CD4-positive, CD25-positive, alpha-beta regulatory T cell (primary cell): ENCODE measurements around the gene PEAR1. TPM values are rescaled to one million over a fixed set of nuclear protein-coding genes. Genes with fewer than 3 reads are reported as not detected.
"Not testable (repeated sequence)": the region's sequence is repeated elsewhere in the genome, so short reads cannot be mapped to it uniquely, and the experiment has no call there.

ENCODE experiments used
- ATAC-seq, 2 donors: fragments of 150-1000 bp; cut with Tn5 transposase; one replicate each; pipeline ENCODE4 v1.10.0; 2021; ENCODE audit warnings: low read depth in 2 of 2, moderate number of reproducible peaks in 2 of 2, moderate library complexity in 1 of 2
- DNase-seq, 3 donors: peaks; one replicate each; pipeline versions ENCODE4 v3.0.0 to v3.0.0-alpha.2; 2012 to 2022; ENCODE audit warnings: mixed read lengths in 1 of 3
- H3K27ac ChIP-seq: one replicate; pipeline ENCODE4 v1.7.0; 2013; ENCODE audit warnings: mild to moderate bottlenecking, low read length; ENCODE audit not compliant: insufficient read depth, poor library complexity, severe bottlenecking
- H3K27me3 ChIP-seq: one replicate; pipeline ENCODE4 v1.7.0; 2013; ENCODE audit warnings: low read length; ENCODE audit not compliant: control insufficient read depth, insufficient read depth
- H3K36me3 ChIP-seq: one replicate; pipeline ENCODE4 v1.7.0; 2013; ENCODE audit warnings: mild to moderate bottlenecking, low read length, moderate library complexity; ENCODE audit not compliant: control insufficient read depth, insufficient read depth
- H3K4me1 ChIP-seq: 2 replicates; pipeline ENCODE4 v1.7.0; 2013; ENCODE audit warnings: mild to moderate bottlenecking, low read length; ENCODE audit not compliant: insufficient read depth, control insufficient read depth, poor library complexity, severe bottlenecking
- H3K4me3 ChIP-seq: one replicate; pipeline ENCODE4 v1.7.0; 2013; ENCODE audit warnings: low read depth, mild to moderate bottlenecking, low read length, moderate library complexity
- H3K9me3 ChIP-seq, 2 experiments: 1 replicate in 1 of 2; 2 replicates in 1 of 2; pipeline ENCODE4 v1.7.0; 2013; ENCODE audit warnings: low read length in 2 of 2, mild to moderate bottlenecking in 1 of 2, moderate library complexity in 1 of 2; ENCODE audit not compliant: control insufficient read depth in 2 of 2
- H3K27ac Mint-ChIP-seq, 3 donors: one replicate each; pipeline ENCODE4 v1.8.0; 2020 to 2022; ENCODE audit warnings: mild to moderate bottlenecking in 3 of 3, mixed read lengths in 3 of 3, moderate library complexity in 2 of 3
- H3K27me3 Mint-ChIP-seq: one replicate; pipeline ENCODE4 v1.8.0; 2022; ENCODE audit warnings: mild to moderate bottlenecking, mixed read lengths
- H3K36me3 Mint-ChIP-seq: one replicate; pipeline ENCODE4 v1.8.0; 2020; ENCODE audit warnings: mixed read lengths
- H3K4me1 Mint-ChIP-seq, 4 donors: one replicate each; pipeline ENCODE4 v1.8.0; 2020 to 2022; ENCODE audit warnings: mixed read lengths in 4 of 4, mild to moderate bottlenecking in 1 of 4
- H3K4me3 Mint-ChIP-seq, 4 donors: one replicate each; pipeline ENCODE4 v1.8.0; 2020 to 2022; ENCODE audit warnings: mild to moderate bottlenecking in 4 of 4, mixed read lengths in 4 of 4, moderate library complexity in 3 of 4
- H3K9me3 Mint-ChIP-seq, 7 donors: one replicate each; pipeline ENCODE4 v1.8.0; 2020 to 2022; ENCODE audit warnings: mixed read lengths in 7 of 7, mild to moderate bottlenecking in 3 of 7, moderate library complexity in 2 of 7
- polyA plus RNA-seq, 4 donors: library from polyadenylated mRNA; unstranded; fragments of 300-500 nt; fragmentation: Illumina TruSeq; gene quantifications; one replicate each; pipeline ENCODE4 v1.2.3, GENCODE V29; 2021
- total RNA-seq: library from RNA; stranded (reverse); gene quantifications from one replicate; pipeline ENCODE4 v1.2.3, GENCODE V29; 2022

Gene PEAR1
- total and polyA plus RNA-seq, 5 donors from 2014 or later = 1.3 TPM; not detected in 4

- H3K27ac Mint-ChIP-seq = no peak overlapping the region
- peaks cover 0 to 25% (median 9%) of the 10 kb centered on the region in 4 donors for H3K4me1 Mint-ChIP-seq
- no peak for DNase-seq
- no peaks in the 10 kb centered on the region for H3K36me3 ChIP-seq
- H3K27me3 Mint-ChIP-seq = peaks cover 91% of the 10 kb centered on the region
- peaks cover 37% of the 10 kb centered on the region for H3K27me3 ChIP-seq
- H3K4me3 ChIP-seq = no peak overlapping the region
- H3K4me1 ChIP-seq = peaks cover 21% of the 10 kb centered on the region
- ATAC-seq = no peak
- no peak overlapping the region for H3K27ac ChIP-seq
- no peaks in the 10 kb centered on the region for H3K36me3 Mint-ChIP-seq
- H3K9me3 ChIP-seq = no peaks in the 10 kb centered on the region
- peak overlapping the region in 1 of 4 donors; percentile 2 for H3K4me3 Mint-ChIP-seq
- H3K9me3 Mint-ChIP-seq = peaks cover 0 to 2% (median 0%) of the 10 kb centered on the region in 7 donors
Observed at GRCh38 chr1:156921053-156921529, 27.6 kb downstream of the PEAR1 start.

- H3K4me1 ChIP-seq = peaks cover 27% of the 10 kb centered on the region
- DNase-seq = no peak
- Mint-ChIP-seq H3K9me3 (peaks cover 0 to 2% (median 0%) of the 10 kb centered on the region in 7 donors), H3K36me3 (no peaks in the 10 kb centered on the region), H3K27me3 (peaks cover 88% of the 10 kb centered on the region), H3K4me3 (peak overlapping the region in 2 of 4 donors; percentile 3 to 63), H3K4me1 (peaks cover 0 to 34% (median 11%) of the 10 kb centered on the region in 4 donors), H3K27ac (no peak overlapping the region)
- H3K9me3 ChIP-seq = no peaks in the 10 kb centered on the region
- peaks cover 42% of the 10 kb centered on the region for H3K27me3 ChIP-seq
- no peak overlapping the region for H3K4me3 ChIP-seq
- ATAC-seq = no peak
- no peaks in the 10 kb centered on the region for H3K36me3 ChIP-seq
- H3K27ac ChIP-seq = no peak overlapping the region
Observed at GRCh38 chr1:156922986-156923669, 29.6 kb downstream of the PEAR1 start.

- H3K36me3 Mint-ChIP-seq = no peaks in the 10 kb centered on the region
- peaks cover 0 to 4% (median 0%) of the 10 kb centered on the region in 7 donors for H3K9me3 Mint-ChIP-seq
- DNase-seq (no peak), ATAC-seq (no peak)
- Histone ChIP-seq H3K9me3 (no peaks in the 10 kb centered on the region), H3K27me3 (peaks cover 38% of the 10 kb centered on the region), H3K36me3 (no peaks in the 10 kb centered on the region), H3K4me3 (no peak overlapping the region), H3K27ac (no peak overlapping the region), H3K4me1 (peaks cover 27% of the 10 kb centered on the region)
- H3K27ac Mint-ChIP-seq = no peak overlapping the region
- H3K27me3 Mint-ChIP-seq = peaks cover 89% of the 10 kb centered on the region
- H3K4me1 Mint-ChIP-seq = peaks cover 0 to 35% (median 11%) of the 10 kb centered on the region in 4 donors
- H3K4me3 Mint-ChIP-seq = no peak overlapping the region
Observed at GRCh38 chr1:156923670-156924477, 30.4 kb downstream of the PEAR1 start.

GRCh38 chr1:156924478-156925153, 31.1 kb downstream of the PEAR1 start:
- no peaks in the 10 kb centered on the region for H3K36me3 Mint-ChIP-seq
- no peak for DNase-seq
- peaks cover 0 to 4% (median 0%) of the 10 kb centered on the region in 7 donors for H3K9me3 Mint-ChIP-seq
- peak overlapping the region in 1 of 4 donors; percentile 24 for H3K4me3 Mint-ChIP-seq
- no peak overlapping the region for H3K27ac ChIP-seq
- peaks cover 0 to 35% (median 11%) of the 10 kb centered on the region in 4 donors for H3K4me1 Mint-ChIP-seq
- H3K27me3 Mint-ChIP-seq = peaks cover 87% of the 10 kb centered on the region
- no peak for ATAC-seq
- peaks cover 38% of the 10 kb centered on the region for H3K27me3 ChIP-seq
- no peaks in the 10 kb centered on the region for H3K36me3 ChIP-seq
- no peak overlapping the region for H3K27ac Mint-ChIP-seq
- H3K4me3 ChIP-seq = no peak overlapping the region
- H3K4me1 ChIP-seq = peaks cover 27% of the 10 kb centered on the region
- no peaks in the 10 kb centered on the region for H3K9me3 ChIP-seq

GRCh38 chr1:156925154-156926010, 31.9 kb downstream of the PEAR1 start:
- Histone ChIP-seq H3K27me3 (peaks cover 36% of the 10 kb centered on the region), H3K36me3 (no peaks in the 10 kb centered on the region), H3K9me3 (no peaks in the 10 kb centered on the region), H3K4me1 (peaks cover 26% of the 10 kb centered on the region), H3K27ac (no peak overlapping the region), H3K4me3 (no peak overlapping the region)
- H3K27ac Mint-ChIP-seq = no peak overlapping the region
- peaks cover 87% of the 10 kb centered on the region for H3K27me3 Mint-ChIP-seq
- H3K4me3 Mint-ChIP-seq = peak overlapping the region in 2 of 4 donors; percentile 1 to 62
- peaks cover 0 to 35% (median 11%) of the 10 kb centered on the region in 4 donors for H3K4me1 Mint-ChIP-seq
- DNase-seq = no peak
- no peaks in the 10 kb centered on the region for H3K36me3 Mint-ChIP-seq
- no peak for ATAC-seq
- peaks cover 0 to 4% (median 0%) of the 10 kb centered on the region in 7 donors for H3K9me3 Mint-ChIP-seq

GRCh38 chr1:156926175-156926574, 32.7 kb downstream of the PEAR1 start:
- Mint-ChIP-seq H3K27ac (no peak overlapping the region), H3K4me1 (peaks cover 0 to 31% (median 8%) of the 10 kb centered on the region in 4 donors), H3K4me3 (no peak overlapping the region), H3K36me3 (no peaks in the 10 kb centered on the region), H3K27me3 (peaks cover 87% of the 10 kb centered on the region), H3K9me3 (peaks cover 0 to 4% (median 0%) of the 10 kb centered on the region in 7 donors)
- H3K27ac ChIP-seq = no peak overlapping the region
- H3K36me3 ChIP-seq = no peaks in the 10 kb centered on the region
- peaks cover 32% of the 10 kb centered on the region for H3K27me3 ChIP-seq
- ATAC-seq (peak in 1 of 2 donors; percentile 22), DNase-seq (no peak)
- no peaks in the 10 kb centered on the region for H3K9me3 ChIP-seq
- H3K4me1 ChIP-seq = peaks cover 20% of the 10 kb centered on the region
- no peak overlapping the region for H3K4me3 ChIP-seq

- H3K36me3 Mint-ChIP-seq, ATAC-seq, H3K27ac Mint-ChIP-seq, H3K27ac ChIP-seq, H3K36me3 ChIP-seq, H3K4me3 Mint-ChIP-seq, H3K9me3 ChIP-seq, DNase-seq, H3K9me3 Mint-ChIP-seq, H3K4me3 ChIP-seq: not testable (repeated sequence)
- Histone ChIP-seq H3K4me1 (peaks cover 20% of the 10 kb centered on the region), H3K27me3 (peaks cover 31% of the 10 kb centered on the region)
- Mint-ChIP-seq H3K27me3 (peaks cover 86% of the 10 kb centered on the region), H3K4me1 (peaks cover 0 to 34% (median 10%) of the 10 kb centered on the region in 4 donors)
Observed at GRCh38 chr1:156926695-156927094, 33.2 kb downstream of the PEAR1 start.
